T47D (cell line): ENCODE data around the gene ACOT4.
"Not testable (repeated sequence)": the region's sequence is repeated elsewhere in the genome, so short reads cannot be mapped to it uniquely, and the experiment has no call there.

Experiments
- DNase-seq, 2 experiments: peaks; one replicate each; pipeline versions ENCODE4 v3.0.0 to v3.0.0-alpha.2; 2011 to 2012; ENCODE audit warnings: low read depth in 1 of 2, low spot score in 1 of 2
- JUND ChIP-seq: IDR thresholded peaks from 2 replicates; pipeline ENCODE4 v1.6.1; 2012; ENCODE audit warnings: low read depth
- in situ Hi-C: cut with HindIII; loops from 2 replicates; pipeline ENCODE4 v1.10.0; 2016; ENCODE audit warnings: low sequenced_read_pairs, low pct_unique_long_range_greater_than_20kb

Gene ACOT4

GRCh38 chr14:73625706-73626105 is 34.0 kb downstream of the ACOT4 start:
- TF ChIP-seq JUND: no peak
- DNase-seq: no peak
- in situ Hi-C loops: no loop called here

GRCh38 chr14:73627151-73627558 is 35.5 kb downstream of the ACOT4 start:
- in situ Hi-C loops: no loop called here
- no peak for TF ChIP-seq JUND
- DNase-seq: no peak

- in situ Hi-C loops: no loop called here
- peak in 1 of 2 experiments; percentile 78 for DNase-seq
- TF ChIP-seq JUND: no peak
Measured at GRCh38 chr14:73630009-73630780, 38.5 kb downstream of the ACOT4 start.

GRCh38 chr14:73633116-73634010 is 41.7 kb downstream of the ACOT4 start:
- in situ Hi-C loops: no loop called here
- TF ChIP-seq JUND: no peak
- DNase-seq: peak; percentile 44 to 89

GRCh38 chr14:73634011-73634833 is 42.5 kb downstream of the ACOT4 start:
- no peak for TF ChIP-seq JUND
- DNase-seq: peak in 1 of 2 experiments; percentile 61
- in situ Hi-C loops: no loop called here

- DNase-seq, in situ Hi-C loops: not testable (repeated sequence)
Measured at GRCh38 chr14:73636355-73636754, 44.7 kb downstream of the ACOT4 start.

GRCh38 chr14:73637830-73638229 is 46.2 kb downstream of the ACOT4 start:
- in situ Hi-C loops: no loop called here
- TF ChIP-seq JUND: no peak
- DNase-seq: no peak

- no peak for TF ChIP-seq JUND
- no peak for DNase-seq
- in situ Hi-C loops: no loop called here
Measured at GRCh38 chr14:73640796-73641365, 49.2 kb downstream of the ACOT4 start.

GRCh38 chr14:73644531-73645247 is 53.0 kb downstream of the ACOT4 start, which contains the start of gene DNAL1:
Gene DNAL1, plus strand, starts transcription at chr14:73644986. Its CDS starts 54 bp downstream, at chr14:73645040.
- no peak for TF ChIP-seq JUND
- in situ Hi-C loops: no loop called here
- peak; percentile 86 to 91 for DNase-seq

GRCh38 chr14:73645248-73645610 is 53.6 kb downstream of the ACOT4 start:
- DNase-seq: no peak
- in situ Hi-C loops: no loop called here
- TF ChIP-seq JUND: no peak
